HEK293 (cell line): Measurements from ENCODE around the gene EXOC7.

Experiments
- CTCF ChIA-PET: fragments of 350-600 bp; formaldehyde crosslinking; extraction: SDS; loops from one replicate; lab custom pipeline; 2021; ENCODE audit warnings: antibody characterized with exemption; lab: Yijun Ruan, JAX
- POLR2A ChIA-PET: fragments of 300-600 bp; formaldehyde crosslinking; extraction: SDS; loops from one replicate; lab custom pipeline; 2020; ENCODE audit warnings: antibody characterized with exemption, inconsistent platforms; lab: Yijun Ruan, JAX
- H3K27ac ChIP-seq: fragments of 200-500 bp; sonication (Bioruptor generic); 2 replicates; pipeline ENCODE4 v1.5.1; 2014; ENCODE audit warnings: low read depth, low read length, control low read depth, inconsistent platforms; ENCODE audit errors: extremely low read depth
- H3K36me3 ChIP-seq, 2 experiments: fragments of 200-500 bp in 1 of 2; sonication (Bioruptor generic) in 1 of 2; 1 replicate in 1 of 2; 2 replicates in 1 of 2; pipeline ENCODE4 v1.5.1; 2014 to 2017; ENCODE audit warnings: inconsistent platforms in 2 of 2, low read length in 2 of 2; ENCODE audit not compliant: control insufficient read depth in 2 of 2, insufficient read depth in 1 of 2
- H3K4me1 ChIP-seq: fragments of 200-500 bp; sonication (Bioruptor generic); 2 replicates; pipeline ENCODE4 v1.5.1; 2014; ENCODE audit warnings: mild to moderate bottlenecking, low read length, inconsistent platforms; ENCODE audit not compliant: control insufficient read depth, insufficient read depth
- H3K4me3 ChIP-seq: 2 replicates; pipeline ENCODE4 v1.5.1; 2011; ENCODE audit warnings: low read depth, mild to moderate bottlenecking, control low read depth, low read length, moderate library complexity
- H3K9me3 ChIP-seq: fragments of 200-500 bp; sonication (Bioruptor generic); 2 replicates; pipeline ENCODE4 v1.5.1; 2014; ENCODE audit warnings: low read depth, low read length, inconsistent platforms; ENCODE audit not compliant: control insufficient read depth, insufficient read depth
- GLIS2 ChIP-seq: fragments of 450-650 bp; formaldehyde crosslinking; IDR thresholded peaks from 2 replicates; pipeline ENCODE4 v1.5.1; 2016; ENCODE audit warnings: missing biosample characterization, missing genetic modification characterization
- INSM2 ChIP-seq: fragments of 450-650 bp; formaldehyde crosslinking; IDR thresholded peaks from 2 replicates; pipeline ENCODE4 v1.5.1; 2016; ENCODE audit warnings: missing biosample characterization, missing genetic modification characterization
- PRDM1 ChIP-seq: fragments of 450-650 bp; formaldehyde crosslinking; IDR thresholded peaks from 2 replicates; pipeline ENCODE4; 2016; ENCODE audit warnings: missing biosample characterization, missing genetic modification characterization
- ZBTB49 ChIP-seq: fragments of 450-650 bp; formaldehyde crosslinking; IDR thresholded peaks from 2 replicates; pipeline ENCODE4 v1.5.1; 2016; ENCODE audit warnings: missing biosample characterization, missing genetic modification characterization, low read depth
- ZFP69B ChIP-seq: fragments of 450-650 bp; formaldehyde crosslinking; IDR thresholded peaks from 2 replicates; pipeline ENCODE4 v1.5.1; 2016; ENCODE audit warnings: missing biosample characterization, missing genetic modification characterization
- ZNF280C ChIP-seq: fragments of 450-650 bp; formaldehyde crosslinking; IDR thresholded peaks from 2 replicates; pipeline ENCODE4 v1.5.1; 2016; ENCODE audit warnings: missing biosample characterization, missing genetic modification characterization
- ZNF335 ChIP-seq: fragments of 450-650 bp; formaldehyde crosslinking; conservative IDR thresholded peaks from 2 replicates; pipeline ENCODE4 v1.5.1; 2016; ENCODE audit warnings: missing biosample characterization, missing genetic modification characterization
- ZNF354C ChIP-seq: fragments of 450-650 bp; formaldehyde crosslinking; IDR thresholded peaks from 2 replicates; pipeline ENCODE4 v1.5.1; 2016; ENCODE audit warnings: missing biosample characterization, missing genetic modification characterization, low read depth, borderline replicate concordance
- ZNF366 ChIP-seq: fragments of 450-650 bp; formaldehyde crosslinking; conservative IDR thresholded peaks from 2 replicates; pipeline ENCODE4 v1.5.1; 2016; ENCODE audit warnings: missing biosample characterization, missing genetic modification characterization
- ZNF37A ChIP-seq: fragments of 450-650 bp; IDR thresholded peaks from 2 replicates; pipeline ENCODE4 v1.5.1; 2018; ENCODE audit warnings: missing biosample characterization, missing genetic modification characterization
- ZNF549 ChIP-seq: fragments of 450-650 bp; IDR thresholded peaks from 2 replicates; pipeline ENCODE4 v1.5.1; 2018; ENCODE audit warnings: missing biosample characterization, missing genetic modification characterization, mild to moderate bottlenecking, inconsistent platforms, moderate library complexity
- ZNF555 ChIP-seq: fragments of 450-650 bp; formaldehyde crosslinking; conservative IDR thresholded peaks from 2 replicates; pipeline ENCODE4 v1.5.1; 2017; ENCODE audit warnings: missing biosample characterization, mild to moderate bottlenecking, missing genetic modification characterization, inconsistent platforms
- ZNF658 ChIP-seq: fragments of 450-650 bp; formaldehyde crosslinking; IDR thresholded peaks from 2 replicates; pipeline ENCODE4; 2016; ENCODE audit warnings: missing biosample characterization, missing genetic modification characterization
- ZSCAN18 ChIP-seq: fragments of 450-650 bp; formaldehyde crosslinking; IDR thresholded peaks from 2 replicates; pipeline ENCODE4 v1.5.1; 2016; ENCODE audit warnings: missing biosample characterization, missing genetic modification characterization

Gene EXOC7

GRCh38 chr17:76123749-76124581 lies 20.4 kb upstream of the EXOC7 start (continued):
- no peak for TF ChIP-seq ZFP69B (tag by site-specific recombination)
- TF ChIP-seq ZBTB49 (tag by site-specific recombination) = no peak
- TF ChIP-seq ZNF555 = no peak
- TF ChIP-seq ZNF37A (tag by site-specific recombination) = no peak
- TF ChIP-seq ZNF549 = no peak
- no peak for TF ChIP-seq ZNF658
- no peak for TF ChIP-seq ZNF335 (tag by site-specific recombination)

GRCh38 chr17:76123191-76123499 lies 19.6 kb upstream of the EXOC7 start:
- Histone ChIP-seq H3K4me3 (no peak overlapping the region), H3K27ac (no peak overlapping the region), H3K4me1 (no peaks in the 10 kb centered on the region), H3K9me3 (no peaks in the 10 kb centered on the region), H3K36me3 (no peaks in the 10 kb centered on the region)
- TF ChIP-seq PRDM1 (peak; percentile 98), ZSCAN18 (tag by site-specific recombination) (0 out of 2 replicates have a peak, but pooled peaks have one; percentile 21), INSM2 (tag by site-specific recombination) (no peak), ZNF280C (tag by site-specific recombination) (no peak), ZNF366 (tag by site-specific recombination) (peak; percentile 98)
- POLR2A ChIA-PET = interaction anchor here (1.2 kb wide), 1 partner anchor 12 kb away, joined by 3 read pairs; no protein-coding TSS in a partner anchor
- CTCF ChIA-PET = interaction anchor here (0.5 to 11.8 kb wide), 12 partner anchors 8 to 176 kb away, joined by 3 to 191 read pairs (median 5); partner anchors contain the start of genes CDK3 and FOXJ1

- Histone ChIP-seq H3K9me3 (no peaks in the 10 kb centered on the region), H3K4me3 (no peak overlapping the region), H3K4me1 (no peaks in the 10 kb centered on the region), H3K36me3 (no peaks in the 10 kb centered on the region), H3K27ac (no peak overlapping the region)
- CTCF ChIA-PET = interaction anchor here (0.6 to 11.8 kb wide), 13 partner anchors 10 to 176 kb away, joined by 3 to 191 read pairs (median 9); no protein-coding TSS in a partner anchor
- TF ChIP-seq ZNF354C = no peak
- TF ChIP-seq GLIS2 (tag by site-specific recombination) = peak; percentile 37; the same call in 1 of the 2 replicates
- POLR2A ChIA-PET = no interaction called here
These were observed 19.0 kb upstream of the EXOC7 start for GRCh38 chr17:76122431-76123190.
